Fibroblast of villous mesenchyme (primary cell): Measurements from ENCODE around the gene PERP. TPM values are rescaled to one million over a fixed set of nuclear protein-coding genes. Genes with fewer than 3 reads are reported as not detected.

ENCODE experiments used
- DNase-seq: peaks from one replicate; pipeline ENCODE4 v3.0.0-alpha.2; 2010; ENCODE audit warnings: low read depth
- H3K4me3 ChIP-seq: 2 replicates; pipeline ENCODE4 v1.5.1; 2011; ENCODE audit warnings: low read depth, mild to moderate bottlenecking, low read length
- total RNA-seq: library from RNA; depleted of rRNA; stranded (reverse); fragments of >200 nt; gene quantifications from 2 replicates; pipeline ENCODE4 v1.2.3, GENCODE V29; 2012
- TF ChIP-seq, protein P1 (sequence below): IDR thresholded peaks from 2 replicates; pipeline ENCODE4 v1.5.1; 2012; ENCODE audit warnings: low read depth, mild to moderate bottlenecking, low read length; ENCODE audit not compliant: insufficient read depth

The PERP gene
- total RNA-seq, 1 donor, result 11.2 TPM

DNA sequence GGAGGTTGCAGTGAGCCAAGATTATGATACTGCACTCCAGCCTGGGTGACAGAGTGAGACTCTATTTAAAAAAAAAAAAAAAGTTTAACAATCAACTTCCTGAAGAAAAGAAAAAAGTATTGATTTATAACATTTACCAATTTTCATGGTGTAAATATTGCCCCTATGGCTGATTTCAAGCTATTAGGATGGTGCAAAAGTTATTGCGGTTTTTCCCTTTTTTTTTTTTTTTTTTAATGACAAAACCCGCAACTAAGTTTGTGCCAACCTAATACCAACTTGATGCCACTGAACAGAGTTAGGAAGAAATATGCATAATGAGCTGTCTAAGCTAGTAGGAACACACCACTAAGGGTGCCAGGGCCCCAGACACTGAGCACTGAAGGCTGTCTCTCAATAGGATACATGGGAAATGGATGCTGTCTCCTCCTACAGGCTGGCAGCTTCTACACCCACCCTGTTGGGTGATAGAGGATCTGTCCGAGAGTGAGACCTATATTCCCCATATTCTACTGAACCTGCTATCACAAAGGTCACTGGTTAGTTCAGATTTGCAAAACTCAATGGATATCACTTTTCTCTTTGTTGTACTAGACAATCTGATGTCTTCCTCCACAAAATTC is 6.5 kb upstream of the PERP start:
- TF ChIP-seq, protein P1, sequence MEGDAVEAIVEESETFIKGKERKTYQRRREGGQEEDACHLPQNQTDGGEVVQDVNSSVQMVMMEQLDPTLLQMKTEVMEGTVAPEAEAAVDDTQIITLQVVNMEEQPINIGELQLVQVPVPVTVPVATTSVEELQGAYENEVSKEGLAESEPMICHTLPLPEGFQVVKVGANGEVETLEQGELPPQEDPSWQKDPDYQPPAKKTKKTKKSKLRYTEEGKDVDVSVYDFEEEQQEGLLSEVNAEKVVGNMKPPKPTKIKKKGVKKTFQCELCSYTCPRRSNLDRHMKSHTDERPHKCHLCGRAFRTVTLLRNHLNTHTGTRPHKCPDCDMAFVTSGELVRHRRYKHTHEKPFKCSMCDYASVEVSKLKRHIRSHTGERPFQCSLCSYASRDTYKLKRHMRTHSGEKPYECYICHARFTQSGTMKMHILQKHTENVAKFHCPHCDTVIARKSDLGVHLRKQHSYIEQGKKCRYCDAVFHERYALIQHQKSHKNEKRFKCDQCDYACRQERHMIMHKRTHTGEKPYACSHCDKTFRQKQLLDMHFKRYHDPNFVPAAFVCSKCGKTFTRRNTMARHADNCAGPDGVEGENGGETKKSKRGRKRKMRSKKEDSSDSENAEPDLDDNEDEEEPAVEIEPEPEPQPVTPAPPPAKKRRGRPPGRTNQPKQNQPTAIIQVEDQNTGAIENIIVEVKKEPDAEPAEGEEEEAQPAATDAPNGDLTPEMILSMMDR, result no peak
- no peak overlapping the region for H3K4me3 ChIP-seq

GRCh38 chr6:138110229-138110628 is 3.0 kb upstream of the PERP start:
- no peak for DNase-seq
- TF ChIP-seq, protein P1, result no peak

More for the DNA sequence above, 6.5 kb upstream of the PERP start:
- no peak for DNase-seq

GRCh38 chr6:138109042-138109997 is 2.1 kb upstream of the PERP start:
- peak; percentile 71 for DNase-seq
- TF ChIP-seq, protein P1, result peak; percentile 96
- H3K4me3 ChIP-seq, result no peak overlapping the region

More at GRCh38 chr6:138110229-138110628, 3.0 kb upstream of the PERP start:
- H3K4me3 ChIP-seq, result no peak overlapping the region

- DNase-seq, result no peak
- TF ChIP-seq, protein P1, result no peak
- H3K4me3 ChIP-seq, result peak overlapping the region; percentile 67
These were observed 753 bp upstream of the PERP start for GRCh38 chr6:138107752-138108592.

GRCh38 chr6:138106665-138107077 is 548 bp downstream of the PERP start:
- TF ChIP-seq, protein P1, result no peak
- DNase-seq, result no peak
- H3K4me3 ChIP-seq, result peak overlapping the region; percentile 67

DNA sequence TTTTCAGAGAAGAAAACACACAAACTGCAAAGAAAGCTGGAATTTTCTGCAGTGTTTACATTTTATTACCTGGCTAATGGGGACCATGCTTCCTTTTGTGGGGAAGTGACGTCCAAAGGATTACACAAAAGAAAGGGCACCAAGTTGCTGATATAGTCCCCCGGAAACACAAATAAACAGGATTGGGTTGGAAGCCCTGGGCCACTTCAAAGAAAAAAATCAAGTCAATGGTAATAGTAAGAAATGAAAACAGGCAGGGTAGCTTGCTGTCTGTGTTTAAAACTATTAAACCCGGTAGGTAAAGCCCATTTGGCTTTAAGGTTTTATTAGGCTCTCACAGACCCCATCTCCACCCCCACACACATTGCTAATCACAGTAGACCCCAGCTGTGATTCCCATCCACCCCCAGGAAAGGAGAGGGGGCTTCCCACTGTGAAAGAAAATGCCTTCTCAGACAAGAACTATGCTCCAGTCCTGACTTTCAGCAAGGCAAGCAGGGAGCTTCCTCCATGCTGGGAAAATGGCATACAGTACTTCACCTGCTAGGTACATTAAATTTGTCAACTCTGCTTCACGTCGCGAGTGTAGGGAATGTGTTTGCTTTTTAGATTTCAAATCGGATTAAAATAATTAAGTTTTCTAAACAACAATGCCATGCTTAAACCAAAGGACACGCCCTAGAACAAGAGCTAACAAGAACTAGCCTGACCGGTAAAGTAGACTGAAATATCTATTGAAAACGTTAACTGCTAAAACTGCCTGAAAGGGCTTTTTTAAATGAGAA is 1.1 kb downstream of the PERP start:
- peak overlapping the region; percentile 67 for H3K4me3 ChIP-seq
- TF ChIP-seq, protein P1, result no peak
- DNase-seq, result no peak
